GM19468 (cell line): ENCODE data around the gene AKT1S1.

Experiments
- ATAC-seq: cut with Tn5 transposase; IDR thresholded peaks from one replicate; pipeline ENCODE4 v1.9.1; 2021; ENCODE audit warnings: mild to moderate bottlenecking, moderate library complexity, moderate number of reproducible peaks; ENCODE audit not compliant: unreplicated experiment; ENCODE audit errors: extremely low read depth

The AKT1S1 gene

DNA sequence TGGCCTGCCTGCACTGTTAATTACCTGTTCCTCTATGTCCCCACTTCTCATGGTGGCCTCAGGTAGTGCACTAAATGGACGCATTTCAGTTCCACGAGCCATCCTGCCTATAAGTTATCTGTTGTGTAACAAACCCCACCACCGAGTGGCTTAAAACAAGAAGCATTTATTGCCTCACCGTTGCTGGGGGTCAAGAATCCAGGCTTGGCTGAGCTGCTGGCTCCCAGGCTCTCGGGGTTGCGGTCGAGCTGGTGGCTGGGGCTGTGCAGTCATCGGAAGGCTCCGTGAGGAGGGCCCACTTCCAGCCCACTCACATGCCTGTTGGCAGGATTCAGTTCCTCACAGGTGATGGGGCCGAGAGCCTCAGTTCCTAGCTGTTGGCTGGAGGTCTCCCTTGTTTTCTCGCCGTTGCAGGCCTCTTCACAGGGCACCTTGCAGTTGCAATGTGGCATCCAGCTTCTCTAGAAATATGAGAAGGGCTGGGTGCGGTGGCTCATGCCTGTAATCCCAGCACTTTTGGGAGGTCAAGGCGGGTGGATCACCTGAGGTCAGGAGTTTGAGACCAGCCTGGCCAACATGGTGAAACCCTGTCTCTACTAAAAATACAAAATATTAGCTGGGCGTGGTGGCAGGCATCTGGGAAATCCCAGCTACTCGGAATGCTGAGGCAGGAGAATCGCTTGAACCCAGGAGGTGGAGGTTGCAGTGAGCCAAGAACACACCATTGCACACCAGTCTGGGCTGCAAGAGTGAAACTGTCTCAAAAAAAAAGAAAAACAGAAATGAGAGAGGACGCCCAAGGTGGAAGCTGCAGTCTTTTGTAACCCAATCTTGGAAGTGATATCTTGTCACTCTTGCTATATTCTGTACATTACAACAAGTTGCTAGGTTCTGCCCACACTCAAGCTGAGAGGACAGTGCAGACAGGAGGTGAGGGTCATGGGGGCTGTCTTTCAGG lies 32.7 kb downstream of the AKT1S1 start:
- no peak for ATAC-seq

GRCh38 chr19:49843265-49843664 lies 33.9 kb downstream of the AKT1S1 start:
- no peak for ATAC-seq

GRCh38 chr19:49840736-49841249 lies 36.4 kb downstream of the AKT1S1 start:
- ATAC-seq = no peak

DNA sequence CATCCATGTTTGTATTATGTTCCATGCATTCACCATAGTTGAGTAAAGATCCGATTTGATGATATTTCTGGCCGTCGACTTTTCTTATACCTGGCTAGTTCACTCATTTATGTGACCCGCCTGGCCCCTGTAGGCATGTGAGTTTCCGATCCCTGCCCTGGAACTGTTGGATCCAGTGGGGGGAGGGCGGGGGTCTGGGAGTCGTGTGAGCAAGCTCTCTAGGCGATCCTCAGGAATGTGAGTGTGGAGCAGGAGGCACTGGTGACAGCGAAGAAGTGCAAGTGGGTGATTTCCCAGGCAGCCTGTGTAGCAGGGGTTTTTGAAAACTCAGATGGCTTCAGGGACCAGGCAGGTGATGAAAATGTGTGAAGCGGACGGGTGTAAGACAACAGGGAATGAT lies 36.8 kb downstream of the AKT1S1 start:
- no peak for ATAC-seq

GRCh38 chr19:49839713-49840112 lies 37.4 kb downstream of the AKT1S1 start:
- no peak for ATAC-seq

DNA sequence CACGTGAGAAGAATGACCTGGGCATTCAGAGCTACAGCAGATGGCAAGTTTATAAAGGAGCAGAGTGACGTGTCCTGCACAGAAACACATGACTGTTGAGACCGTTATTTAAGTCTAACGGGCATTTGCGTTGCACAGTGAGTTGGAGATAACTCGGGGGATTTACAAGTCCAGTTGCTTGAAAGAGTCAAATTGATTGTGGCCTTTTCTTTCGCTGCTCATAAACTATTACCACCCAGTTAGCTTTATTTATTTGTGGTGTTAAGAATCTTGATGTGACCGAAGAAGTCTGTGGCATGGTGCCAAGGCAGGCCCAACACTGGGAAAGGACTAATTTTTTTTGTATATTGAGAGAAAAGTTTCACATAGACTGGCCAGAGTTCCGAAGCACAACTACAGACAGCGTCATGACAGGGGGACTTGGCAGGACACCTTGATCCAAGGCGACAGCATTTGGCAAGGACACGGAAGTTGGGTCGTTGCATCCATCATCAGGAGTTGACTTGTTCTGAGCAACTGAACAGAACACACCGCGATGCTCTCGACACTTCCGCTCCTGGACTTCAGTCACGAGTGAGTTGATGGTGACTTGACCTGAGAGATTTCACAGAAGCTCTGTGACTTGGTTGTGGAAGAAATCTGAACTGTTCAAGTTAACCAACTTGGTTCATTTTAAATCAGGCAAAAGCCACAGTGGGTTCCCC lies 38.1 kb downstream of the AKT1S1 start:
- ATAC-seq = no peak

- no peak for ATAC-seq
These were observed 39.7 kb downstream of the AKT1S1 start for GRCh38 chr19:49837425-49837824.

- ATAC-seq = no peak
These were observed 40.2 kb downstream of the AKT1S1 start for GRCh38 chr19:49837009-49837310.

DNA sequence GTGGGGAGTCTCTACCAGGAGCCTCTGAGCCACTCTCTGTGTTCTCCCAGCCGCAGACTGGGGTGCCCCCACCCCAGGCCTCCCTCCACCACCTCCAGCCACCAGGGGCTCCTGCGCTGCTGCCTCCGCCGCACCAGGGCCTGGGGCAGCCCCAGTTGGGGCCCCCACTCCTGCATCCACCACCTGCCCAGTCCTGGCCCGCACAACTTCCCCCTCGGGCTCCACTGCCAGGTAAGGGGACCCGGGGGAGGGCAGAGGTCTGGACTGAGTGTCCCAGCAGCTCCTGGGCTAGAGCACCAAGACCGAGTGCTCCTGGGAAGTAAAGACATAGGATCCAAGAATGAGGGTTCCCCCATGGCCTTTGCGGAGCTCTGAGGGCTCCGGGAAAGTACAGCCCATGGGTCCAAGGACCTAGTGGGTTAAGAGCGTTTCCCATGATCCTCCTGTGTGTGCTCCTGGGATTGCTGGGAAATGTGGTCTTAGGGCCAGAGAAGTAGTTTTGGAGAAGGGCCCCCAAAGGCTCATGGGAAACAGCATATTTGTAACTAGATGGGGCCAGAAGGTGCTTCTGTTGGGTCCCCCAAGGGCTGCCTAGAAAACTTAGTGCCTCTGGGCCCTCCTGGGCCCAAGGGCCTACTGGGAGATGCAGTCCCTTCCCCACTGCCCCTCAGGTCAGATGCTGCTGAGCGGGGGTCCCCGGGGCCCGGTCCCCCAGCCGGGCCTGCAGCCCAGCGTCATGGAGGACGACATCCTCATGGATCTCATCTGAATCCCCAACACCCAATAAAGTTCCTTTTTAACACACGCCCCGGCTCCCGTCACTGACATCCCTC lies 40.8 kb downstream of the AKT1S1 start:
- ATAC-seq = no peak

DNA sequence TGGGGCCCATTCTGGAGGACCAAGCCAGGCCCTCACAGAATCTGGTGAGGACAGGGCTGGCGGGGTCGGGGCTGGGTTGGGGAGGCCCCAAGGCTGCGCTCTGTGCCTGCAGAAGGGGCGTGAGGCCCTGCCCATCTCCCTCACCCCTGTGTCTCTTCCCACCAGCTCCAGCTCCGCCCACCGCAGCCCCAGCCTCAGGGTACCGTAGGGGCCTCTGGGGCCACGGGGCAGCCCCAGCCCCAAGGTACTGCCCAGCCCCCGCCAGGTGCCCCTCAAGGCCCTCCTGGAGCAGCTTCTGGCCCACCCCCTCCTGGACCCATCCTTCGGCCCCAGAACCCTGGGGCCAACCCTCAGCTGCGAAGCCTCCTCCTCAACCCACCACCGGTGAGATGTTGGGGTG lies 41.6 kb downstream of the AKT1S1 start:
- ATAC-seq = no peak

DNA sequence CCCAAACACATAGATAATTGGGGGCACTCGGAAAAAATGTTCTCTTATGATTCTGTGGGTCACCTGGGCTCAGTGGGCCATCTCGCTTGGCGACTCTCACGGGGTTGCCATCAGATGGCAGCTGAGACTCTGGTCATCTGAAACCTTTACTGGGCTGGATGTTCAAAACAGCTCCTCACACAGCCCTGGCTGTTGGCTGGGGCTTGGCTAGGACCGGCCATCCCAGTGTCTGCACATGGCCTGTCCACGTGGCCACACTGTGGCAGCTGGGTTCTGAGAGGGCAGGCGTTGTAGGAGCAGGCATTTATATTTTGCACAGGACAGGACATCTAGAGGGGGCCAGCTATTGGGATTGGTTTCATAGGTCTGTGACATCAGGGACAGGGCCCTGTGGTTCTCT lies 43.6 kb downstream of the AKT1S1 start:
- no peak for ATAC-seq

- no peak for ATAC-seq
These were observed 44.6 kb downstream of the AKT1S1 start for GRCh38 chr19:49832556-49832955.

- ATAC-seq = no peak
These were observed 45.6 kb downstream of the AKT1S1 start for GRCh38 chr19:49831592-49831991.

- ATAC-seq = no peak
These were observed 46.4 kb downstream of the AKT1S1 start for GRCh38 chr19:49830766-49831165.

GRCh38 chr19:49829721-49830120 lies 47.4 kb downstream of the AKT1S1 start:
- no peak for ATAC-seq

- no peak for ATAC-seq
These were observed 48.0 kb downstream of the AKT1S1 start for GRCh38 chr19:49829200-49829599.

DNA sequence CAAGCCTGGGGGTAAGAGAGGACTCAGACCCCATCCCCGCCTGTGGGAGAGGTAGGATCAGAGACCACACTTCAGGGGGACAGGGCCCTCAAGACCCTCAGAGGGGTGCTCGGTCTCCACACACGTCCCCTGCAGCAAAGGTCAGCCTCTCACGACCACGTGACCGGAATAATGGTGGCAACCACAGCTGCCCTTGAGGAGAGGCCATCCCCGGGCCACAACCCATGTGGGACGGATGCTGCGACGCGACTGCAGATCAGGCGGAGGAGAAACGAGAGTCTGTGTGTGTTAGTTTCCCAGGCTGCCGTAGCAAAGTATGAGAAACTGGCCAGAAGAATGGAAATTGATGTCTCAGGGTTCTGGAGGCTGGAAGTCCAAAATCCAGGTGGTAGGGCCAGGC lies 50.1 kb downstream of the AKT1S1 start:
- ATAC-seq = no peak

- ATAC-seq = no peak
These were observed 52.5 kb downstream of the AKT1S1 start for GRCh38 chr19:49824662-49825061.

- ATAC-seq = no peak
These were observed 53.7 kb downstream of the AKT1S1 start for GRCh38 chr19:49823472-49823871.

GRCh38 chr19:49820125-49820524 lies 57.0 kb downstream of the AKT1S1 start:
- ATAC-seq = no peak
